Measurements from ENCODE around the gene ZDHHC19. TPM values are rescaled to one million over a fixed set of nuclear protein-coding genes. Genes with fewer than 3 reads are reported as not detected.
"Not testable (repeated sequence)": the region's sequence is repeated elsewhere in the genome, so short reads cannot be mapped to it uniquely, and the experiment has no call there.

Gene ZDHHC19
- total RNA-seq, 1 donor from 2014 or later = not detected

DNA sequence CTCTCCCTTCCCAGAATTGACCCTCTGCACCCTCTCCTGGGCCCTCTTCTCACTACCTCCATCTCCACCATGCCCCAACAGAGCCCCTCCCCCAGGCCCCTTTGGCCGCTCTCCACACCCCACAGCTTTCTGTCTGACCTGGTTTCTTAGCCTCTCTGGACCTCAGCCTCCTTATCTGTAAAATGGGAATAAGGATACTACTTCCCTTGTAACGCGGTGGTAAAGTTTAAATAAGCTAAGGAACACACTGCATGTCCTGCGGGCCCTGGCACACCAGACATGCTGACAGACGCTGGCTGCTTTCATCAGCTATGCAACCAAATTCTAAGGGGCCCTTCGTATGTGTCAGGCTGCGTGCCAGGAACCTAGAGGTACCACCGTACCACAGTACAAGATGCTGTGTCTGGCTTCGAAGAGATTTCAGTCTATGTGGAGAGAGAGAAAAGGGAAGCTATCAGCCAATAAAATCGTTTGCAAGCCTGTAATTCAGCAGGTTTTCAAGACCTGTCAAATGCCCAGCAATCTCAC is 4.4 kb upstream of the ZDHHC19 start:
- FAIRE-seq = no peak
- no peak for DNase-seq (ENCODE audit: low read depth)
- peaks cover 5% of the 10 kb centered on the region for H3K4me1 Mint-ChIP-seq (ENCODE audit: low read depth, unreplicated experiment)

DNA sequence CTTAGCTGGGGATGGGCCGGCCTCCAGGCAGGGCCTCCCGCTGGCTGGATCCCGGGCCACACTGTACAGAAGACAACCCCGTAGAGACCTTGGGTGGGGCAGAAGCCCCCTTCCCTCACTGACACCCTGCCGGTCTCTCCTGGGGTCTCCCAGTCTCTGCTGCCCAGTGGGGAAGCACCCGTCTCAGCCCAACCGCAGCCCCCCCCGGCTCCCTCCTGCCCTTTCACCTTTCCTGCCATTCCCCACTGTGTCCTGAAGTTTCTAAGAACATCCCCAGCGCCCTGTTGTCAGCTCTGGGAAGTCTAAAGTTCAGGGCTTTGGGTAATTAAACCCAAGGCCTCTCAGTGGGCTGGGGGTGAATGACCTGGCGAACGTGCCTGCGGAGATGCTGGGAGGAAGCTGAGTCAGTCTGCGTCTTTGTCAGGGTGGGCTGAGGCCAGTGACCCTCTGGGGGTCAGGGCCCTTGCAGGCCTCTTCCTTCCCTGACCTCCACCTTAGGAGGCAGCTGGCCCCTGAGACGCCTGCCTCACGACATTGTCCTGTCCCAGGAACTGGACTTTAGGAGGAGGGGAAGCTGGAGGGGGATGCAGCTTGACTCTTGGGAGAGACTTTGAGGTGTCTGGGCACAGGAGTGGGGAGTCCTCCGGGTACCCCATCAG is 3.7 kb upstream of the ZDHHC19 start:
- Histone ChIP-seq H3K9me3 (ENCODE audit: insufficient read depth, low read depth, low read length) (no peaks in the 10 kb centered on the region), H3K4me3 (ENCODE audit: insufficient read depth, low read depth, low read length) (no peak overlapping the region), H3K4me1 (ENCODE audit: insufficient read depth, low read length) (peaks cover 8% of the 10 kb centered on the region), H3K27ac (ENCODE audit: low read depth, low read length) (no peak overlapping the region), H3K27me3 (ENCODE audit: insufficient read depth, low read length) (no peaks in the 10 kb centered on the region), H4K20me1 (ENCODE audit: insufficient read depth, low read length) (no peaks in the 10 kb centered on the region), H3K79me2 (ENCODE audit: insufficient read depth, low read length) (no peaks in the 10 kb centered on the region), H2AFZ (ENCODE audit: low read depth, low read length) (no peak overlapping the region), H3K4me2 (ENCODE audit: low read length) (no peak overlapping the region), H3K36me3 (ENCODE audit: insufficient read depth, low read length) (no peaks in the 10 kb centered on the region), H3K9ac (ENCODE audit: low read length) (no peak overlapping the region)
- Mint-ChIP-seq H3K4me3 (ENCODE audit: unreplicated experiment) (no peak overlapping the region), H3K27me3 (ENCODE audit: low read depth, unreplicated experiment) (peaks cover 17% of the 10 kb centered on the region), H3K9me3 (ENCODE audit: unreplicated experiment) (no peaks in the 10 kb centered on the region), H3K36me3 (ENCODE audit: low read depth, unreplicated experiment) (peaks cover 8% of the 10 kb centered on the region), H3K27ac (ENCODE audit: unreplicated experiment) (no peak overlapping the region), H3K4me1 (ENCODE audit: low read depth, unreplicated experiment) (peaks cover 5% of the 10 kb centered on the region)
- FAIRE-seq (no peak), DNase-seq (ENCODE audit: low read depth) (no peak)
- TF ChIP-seq EZH2 (IDR thresholded peaks at IDR 0.05; ENCODE audit: insufficient read depth, low read length) = no peak
- TF ChIP-seq CTCF (IDR thresholded peaks at IDR 0.05; ENCODE audit: insufficient read depth, low read depth, low read length) = no peak

More for the DNA sequence above, 4.4 kb upstream of the ZDHHC19 start:
- no peaks in the 10 kb centered on the region for H4K20me1 ChIP-seq (ENCODE audit: insufficient read depth, low read length)
- H3K9me3 Mint-ChIP-seq (ENCODE audit: unreplicated experiment) = no peaks in the 10 kb centered on the region
- no peak overlapping the region for H2AFZ ChIP-seq (ENCODE audit: low read depth, low read length)
- H3K4me3 ChIP-seq (ENCODE audit: insufficient read depth, low read depth, low read length) = no peak overlapping the region
- TF ChIP-seq EZH2 (IDR thresholded peaks at IDR 0.05; ENCODE audit: insufficient read depth, low read length) (no peak), CTCF (IDR thresholded peaks at IDR 0.05; ENCODE audit: insufficient read depth, low read depth, low read length) (no peak)
- peaks cover 16% of the 10 kb centered on the region for H3K27me3 Mint-ChIP-seq (ENCODE audit: low read depth, unreplicated experiment)
- no peak overlapping the region for H3K27ac ChIP-seq (ENCODE audit: low read depth, low read length)
- H3K4me1 ChIP-seq (ENCODE audit: insufficient read depth, low read length) = peaks cover 9% of the 10 kb centered on the region
- no peaks in the 10 kb centered on the region for H3K27me3 ChIP-seq (ENCODE audit: insufficient read depth, low read length)
- no peaks in the 10 kb centered on the region for H3K9me3 ChIP-seq (ENCODE audit: insufficient read depth, low read depth, low read length)
- H3K36me3 ChIP-seq (ENCODE audit: insufficient read depth, low read length) = no peaks in the 10 kb centered on the region
- H3K79me2 ChIP-seq (ENCODE audit: insufficient read depth, low read length) = no peaks in the 10 kb centered on the region
- H3K9ac ChIP-seq (ENCODE audit: low read length) = no peak overlapping the region
- no peak overlapping the region for H3K27ac Mint-ChIP-seq (ENCODE audit: unreplicated experiment)
- H3K4me3 Mint-ChIP-seq (ENCODE audit: unreplicated experiment) = no peak overlapping the region
- no peak overlapping the region for H3K4me2 ChIP-seq (ENCODE audit: low read length)
- H3K36me3 Mint-ChIP-seq (ENCODE audit: low read depth, unreplicated experiment) = peaks cover 8% of the 10 kb centered on the region

- H3K27ac Mint-ChIP-seq (ENCODE audit: unreplicated experiment); H3K4me3 ChIP-seq (ENCODE audit: insufficient read depth, low read depth, low read length); H3K4me2 ChIP-seq (ENCODE audit: low read length); H3K36me3 Mint-ChIP-seq (ENCODE audit: low read depth, unreplicated experiment); H3K9me3 ChIP-seq (ENCODE audit: insufficient read depth, low read depth, low read length); DNase-seq (ENCODE audit: low read depth); H2AFZ ChIP-seq (ENCODE audit: low read depth, low read length); H3K4me3 Mint-ChIP-seq (ENCODE audit: unreplicated experiment); H3K4me1 Mint-ChIP-seq (ENCODE audit: low read depth, unreplicated experiment); H3K79me2 ChIP-seq (ENCODE audit: insufficient read depth, low read length); H3K36me3 ChIP-seq (ENCODE audit: insufficient read depth, low read length); FAIRE-seq; H4K20me1 ChIP-seq (ENCODE audit: insufficient read depth, low read length); H3K9ac ChIP-seq (ENCODE audit: low read length); H3K27me3 ChIP-seq (ENCODE audit: insufficient read depth, low read length); H3K4me1 ChIP-seq (ENCODE audit: insufficient read depth, low read length); H3K27ac ChIP-seq (ENCODE audit: low read depth, low read length); H3K9me3 Mint-ChIP-seq (ENCODE audit: unreplicated experiment): not testable (repeated sequence)
- H3K27me3 Mint-ChIP-seq (ENCODE audit: low read depth, unreplicated experiment) = peaks cover 26% of the 10 kb centered on the region
Observed at GRCh38 chr3:196209944-196210672, 1.1 kb downstream of the ZDHHC19 start.

All from astrocyte (in vitro differentiated cells and primary cell).